ENCODE measurements around the gene POLR2I.

GRCh38 chr19:36163813-36164212 lies 49.1 kb upstream of the POLR2I start:
- TF ChIP-seq CTCF (conservative IDR thresholded peaks at IDR 0.05) (no peak), ZFX (IDR thresholded peaks at IDR 0.05) (no peak)
